ENCODE results near the gene FAIM. TPM values are rescaled to one million over a fixed set of nuclear protein-coding genes. Genes with fewer than 3 reads are reported as not detected.

The FAIM gene
- polyA plus RNA-seq, 3 donors: 0.96 to 3.7 (median 3.6) TPM

DNA sequence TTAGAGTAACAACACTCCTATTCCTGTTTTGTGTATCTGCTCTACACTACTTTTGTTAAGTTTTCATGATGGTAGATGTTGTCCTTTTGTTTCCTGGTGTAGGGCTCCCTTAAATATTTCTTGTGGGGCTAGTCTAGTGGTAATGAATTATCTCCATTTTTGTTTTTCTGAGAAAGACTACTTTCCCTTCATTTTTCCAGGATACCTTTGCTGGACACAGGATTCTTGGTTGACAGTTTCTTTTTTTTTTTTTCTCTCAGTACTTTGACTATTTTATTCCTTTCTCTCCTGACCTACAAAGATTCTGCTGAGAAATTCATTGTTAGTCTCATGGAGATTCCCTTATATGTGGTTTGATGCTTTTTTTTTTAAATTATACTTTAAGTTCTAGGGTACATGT, 37.9 kb downstream of the FAIM start:
- Histone ChIP-seq H3K4me2 (replicated peaks; ENCODE audit: extremely low read depth, low read length, poor library complexity, severe bottlenecking) (no peak overlapping the region), H3K36me3 (replicated peaks in 1 of 2; ENCODE audit: control insufficient read depth in 1 of 2, insufficient read depth in 2 of 2, low read length in 2 of 2) (peaks cover 25 to 29% of the 10 kb centered on the region in 2 donors), H3K79me2 (ENCODE audit: insufficient read depth, low read length) (no peaks in the 10 kb centered on the region), H3K27me3 (ENCODE audit: control insufficient read depth in 2 of 2, insufficient read depth in 2 of 2, low read length in 2 of 2) (no peaks in the 10 kb centered on the region), H3K27ac (ENCODE audit: low read depth in 1 of 2, low read length in 2 of 2) (no peak overlapping the region), H2AFZ (ENCODE audit: insufficient read depth, low read depth, low read length, poor library complexity, severe bottlenecking) (no peak overlapping the region), H3K4me3 (replicated peaks in 1 of 3; ENCODE audit: low read depth in 2 of 3, low read length in 3 of 3) (no peak overlapping the region), H4K20me1 (ENCODE audit: insufficient read depth, low read length) (no peaks in the 10 kb centered on the region), H3K4me1 (ENCODE audit: control insufficient read depth in 1 of 2, insufficient read depth in 2 of 2, low read length in 2 of 2) (no peaks in the 10 kb centered on the region), H3K9me3 (replicated peaks in 1 of 2; ENCODE audit: control insufficient read depth in 1 of 2, insufficient read depth in 1 of 2, low read length in 2 of 2) (peaks cover 39 to 70% of the 10 kb centered on the region in 2 donors), H3K9ac (ENCODE audit: insufficient read depth, low read length, poor library complexity, severe bottlenecking) (no peak overlapping the region)
- peaks cover 51 to 83% (median 74%) of the 10 kb centered on the region in 7 donors for H3K9me3 Mint-ChIP-seq
- no peak for DNase-seq
- H3K4me3 Mint-ChIP-seq: no peak overlapping the region
- peaks cover 31 to 32% of the 10 kb centered on the region in 2 donors for H3K36me3 Mint-ChIP-seq
- H3K4me1 Mint-ChIP-seq: no peaks in the 10 kb centered on the region
- H3K27me3 Mint-ChIP-seq (ENCODE audit: low read depth in 3 of 3): peaks cover 0 to 2% (median 2%) of the 10 kb centered on the region in 3 donors
- intact Hi-C loops (cut with micrococcal nuclease): no loop called here
- no peak overlapping the region for H3K27ac Mint-ChIP-seq
- TF ChIP-seq, protein P1, sequence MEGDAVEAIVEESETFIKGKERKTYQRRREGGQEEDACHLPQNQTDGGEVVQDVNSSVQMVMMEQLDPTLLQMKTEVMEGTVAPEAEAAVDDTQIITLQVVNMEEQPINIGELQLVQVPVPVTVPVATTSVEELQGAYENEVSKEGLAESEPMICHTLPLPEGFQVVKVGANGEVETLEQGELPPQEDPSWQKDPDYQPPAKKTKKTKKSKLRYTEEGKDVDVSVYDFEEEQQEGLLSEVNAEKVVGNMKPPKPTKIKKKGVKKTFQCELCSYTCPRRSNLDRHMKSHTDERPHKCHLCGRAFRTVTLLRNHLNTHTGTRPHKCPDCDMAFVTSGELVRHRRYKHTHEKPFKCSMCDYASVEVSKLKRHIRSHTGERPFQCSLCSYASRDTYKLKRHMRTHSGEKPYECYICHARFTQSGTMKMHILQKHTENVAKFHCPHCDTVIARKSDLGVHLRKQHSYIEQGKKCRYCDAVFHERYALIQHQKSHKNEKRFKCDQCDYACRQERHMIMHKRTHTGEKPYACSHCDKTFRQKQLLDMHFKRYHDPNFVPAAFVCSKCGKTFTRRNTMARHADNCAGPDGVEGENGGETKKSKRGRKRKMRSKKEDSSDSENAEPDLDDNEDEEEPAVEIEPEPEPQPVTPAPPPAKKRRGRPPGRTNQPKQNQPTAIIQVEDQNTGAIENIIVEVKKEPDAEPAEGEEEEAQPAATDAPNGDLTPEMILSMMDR (IDR thresholded peaks at IDR 0.05): no peak

DNA sequence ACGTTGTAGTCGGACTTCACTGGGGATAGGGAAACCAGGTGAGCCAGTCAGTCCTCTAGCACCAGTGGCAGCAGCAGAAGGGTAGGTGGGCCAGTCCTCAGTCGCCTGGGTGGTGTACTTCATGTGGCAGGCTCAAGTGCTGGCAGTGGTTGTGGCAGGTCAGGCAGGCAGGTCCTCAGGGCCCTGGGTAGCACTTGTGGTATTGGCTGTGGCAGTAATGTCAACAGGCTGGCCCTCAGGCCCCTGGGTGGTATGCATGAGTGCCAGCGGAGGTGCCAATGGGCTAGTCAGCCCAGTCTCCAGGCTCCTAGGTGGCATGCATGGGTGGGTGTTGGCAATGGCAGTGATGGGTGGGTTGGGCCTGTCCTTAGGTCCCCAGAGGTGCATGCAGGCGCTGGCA, 40.6 kb downstream of the FAIM start:
- H3K9me3 Mint-ChIP-seq: peaks cover 38 to 64% (median 54%) of the 10 kb centered on the region in 7 donors
- no peaks in the 10 kb centered on the region for H3K79me2 ChIP-seq (ENCODE audit: insufficient read depth, low read length)
- H3K9me3 ChIP-seq (replicated peaks in 1 of 2; ENCODE audit: control insufficient read depth in 1 of 2, insufficient read depth in 1 of 2, low read length in 2 of 2): peaks cover 26 to 49% of the 10 kb centered on the region in 2 donors
- intact Hi-C loops (cut with micrococcal nuclease): no loop called here
- TF ChIP-seq, protein P1 (IDR thresholded peaks at IDR 0.05): no peak
- 96% methylated on average over 5 of the region's 5 CpGs for WGBS (ENCODE audit: insufficient coverage)
- H3K4me2 ChIP-seq (replicated peaks; ENCODE audit: extremely low read depth, low read length, poor library complexity, severe bottlenecking): no peak overlapping the region
- peak overlapping the region in 1 of 3 experiments; percentile 3 for H3K4me3 ChIP-seq (replicated peaks in 1 of 3; ENCODE audit: low read depth in 2 of 3, low read length in 3 of 3)
- no peaks in the 10 kb centered on the region for H3K4me1 Mint-ChIP-seq
- H3K4me1 ChIP-seq (ENCODE audit: control insufficient read depth in 1 of 2, insufficient read depth in 2 of 2, low read length in 2 of 2): no peaks in the 10 kb centered on the region
- no peak overlapping the region for H3K9ac ChIP-seq (ENCODE audit: insufficient read depth, low read length, poor library complexity, severe bottlenecking)
- H3K36me3 ChIP-seq (replicated peaks in 1 of 2; ENCODE audit: control insufficient read depth in 1 of 2, insufficient read depth in 2 of 2, low read length in 2 of 2): peaks cover 45 to 54% of the 10 kb centered on the region in 2 donors
- peaks cover 0 to 2% (median 0%) of the 10 kb centered on the region in 3 donors for H3K27me3 Mint-ChIP-seq (ENCODE audit: low read depth in 3 of 3)
- H3K27ac ChIP-seq (ENCODE audit: low read depth in 1 of 2, low read length in 2 of 2): no peak overlapping the region
- no peak overlapping the region for H2AFZ ChIP-seq (ENCODE audit: insufficient read depth, low read depth, low read length, poor library complexity, severe bottlenecking)
- no peaks in the 10 kb centered on the region for H3K27me3 ChIP-seq (ENCODE audit: control insufficient read depth in 2 of 2, insufficient read depth in 2 of 2, low read length in 2 of 2)
- H3K27ac Mint-ChIP-seq: peak overlapping the region in 1 of 7 donors; percentile 60
- no peak for DNase-seq
- H3K4me3 Mint-ChIP-seq: no peak overlapping the region
- no peaks in the 10 kb centered on the region for H4K20me1 ChIP-seq (ENCODE audit: insufficient read depth, low read length)
- H3K36me3 Mint-ChIP-seq: peaks cover 51 to 56% of the 10 kb centered on the region in 2 donors
